ENCODE data around the gene ATG5.

The ATG5 gene

DNA sequence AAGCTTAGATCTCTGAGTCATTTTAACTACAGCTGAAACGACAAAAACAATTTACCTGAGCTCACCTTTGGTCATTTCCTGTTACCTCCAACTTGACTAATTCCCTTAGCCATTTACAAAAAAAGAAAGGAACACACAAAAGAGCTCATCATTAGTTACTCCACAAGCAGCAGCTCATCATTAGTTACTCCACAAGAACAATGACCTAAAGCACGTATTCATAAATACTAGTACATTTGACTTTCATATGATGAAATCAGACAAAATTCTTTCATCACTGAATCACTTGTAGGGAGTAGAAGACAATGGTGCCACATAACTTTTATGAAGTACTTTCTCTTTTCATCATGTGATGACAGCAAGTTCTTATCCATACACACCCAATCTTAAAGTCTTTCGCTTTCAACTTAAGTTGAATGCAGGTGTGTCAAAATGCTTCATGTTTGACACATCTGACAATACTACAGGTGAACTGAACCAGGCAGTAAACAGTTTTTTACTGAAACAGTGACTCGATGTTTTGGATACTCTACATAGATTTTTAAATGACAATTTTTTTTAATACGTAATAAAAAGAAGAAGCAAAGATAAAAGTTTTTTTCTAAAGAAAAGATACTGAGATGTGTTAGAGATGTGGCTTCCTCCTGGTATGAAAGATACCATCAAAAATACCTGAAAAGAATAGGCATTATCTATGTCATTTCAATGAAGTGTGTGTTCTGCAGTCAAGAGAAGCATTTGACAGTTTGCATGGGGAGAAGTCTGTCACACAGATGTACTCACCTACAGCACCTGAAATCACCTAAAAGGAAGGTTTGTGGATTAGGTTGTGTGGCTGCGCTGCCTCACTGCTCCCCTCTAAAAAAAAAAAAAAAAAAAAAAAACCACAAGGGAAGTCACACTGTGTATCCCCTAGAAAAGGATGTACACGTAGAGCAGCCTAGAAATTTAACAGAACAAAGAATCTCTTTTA lies 130.3 kb downstream of the ATG5 start:
- H3K36me3 ChIP-seq (ENCODE audit: control insufficient read depth in 2 of 2, insufficient read depth in 1 of 2, low read length in 2 of 2), result peaks cover 3% of the 10 kb centered on the region in 2 experiments; a peak in 2 of 3 replicates
- POLR2A ChIA-PET, result no interaction called here
- H3K27ac ChIP-seq (ENCODE audit: extremely low read depth, low read depth, low read length), result no peak overlapping the region
- no peaks in the 10 kb centered on the region for H3K9me3 ChIP-seq (ENCODE audit: control insufficient read depth, insufficient read depth, low read depth, low read length)
- CTCF ChIA-PET, result interaction anchor here (0.7 kb wide), 1 partner anchor 765 kb away, joined by 3 read pairs; no protein-coding TSS in a partner anchor
- H3K4me1 ChIP-seq (ENCODE audit: control insufficient read depth, insufficient read depth, low read length), result 0 out of 2 replicates have a peak, but pooled peaks cover 4% of the 10 kb centered on the region
- TF ChIP-seq, protein P1, sequence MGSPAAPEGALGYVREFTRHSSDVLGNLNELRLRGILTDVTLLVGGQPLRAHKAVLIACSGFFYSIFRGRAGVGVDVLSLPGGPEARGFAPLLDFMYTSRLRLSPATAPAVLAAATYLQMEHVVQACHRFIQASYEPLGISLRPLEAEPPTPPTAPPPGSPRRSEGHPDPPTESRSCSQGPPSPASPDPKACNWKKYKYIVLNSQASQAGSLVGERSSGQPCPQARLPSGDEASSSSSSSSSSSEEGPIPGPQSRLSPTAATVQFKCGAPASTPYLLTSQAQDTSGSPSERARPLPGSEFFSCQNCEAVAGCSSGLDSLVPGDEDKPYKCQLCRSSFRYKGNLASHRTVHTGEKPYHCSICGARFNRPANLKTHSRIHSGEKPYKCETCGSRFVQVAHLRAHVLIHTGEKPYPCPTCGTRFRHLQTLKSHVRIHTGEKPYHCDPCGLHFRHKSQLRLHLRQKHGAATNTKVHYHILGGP (tag by site-specific recombination; IDR thresholded peaks at IDR 0.05), result no peak
- TF ChIP-seq ZNF558 (tag by site-specific recombination; IDR thresholded peaks at IDR 0.05) (no peak), EGR2 (tag by site-specific recombination; IDR thresholded peaks at IDR 0.05; ENCODE audit: low read depth) (no peak), ZNF830 (tag by site-specific recombination; IDR thresholded peaks at IDR 0.05; ENCODE audit: low read depth) (no peak), ZNF792 (tag by site-specific recombination; IDR thresholded peaks at IDR 0.05) (no peak), GLIS2 (tag by site-specific recombination; IDR thresholded peaks at IDR 0.05) (no peak), ZNF2 (tag by site-specific recombination; IDR thresholded peaks at IDR 0.05) (no peak)
- TF ChIP-seq, protein P2, sequence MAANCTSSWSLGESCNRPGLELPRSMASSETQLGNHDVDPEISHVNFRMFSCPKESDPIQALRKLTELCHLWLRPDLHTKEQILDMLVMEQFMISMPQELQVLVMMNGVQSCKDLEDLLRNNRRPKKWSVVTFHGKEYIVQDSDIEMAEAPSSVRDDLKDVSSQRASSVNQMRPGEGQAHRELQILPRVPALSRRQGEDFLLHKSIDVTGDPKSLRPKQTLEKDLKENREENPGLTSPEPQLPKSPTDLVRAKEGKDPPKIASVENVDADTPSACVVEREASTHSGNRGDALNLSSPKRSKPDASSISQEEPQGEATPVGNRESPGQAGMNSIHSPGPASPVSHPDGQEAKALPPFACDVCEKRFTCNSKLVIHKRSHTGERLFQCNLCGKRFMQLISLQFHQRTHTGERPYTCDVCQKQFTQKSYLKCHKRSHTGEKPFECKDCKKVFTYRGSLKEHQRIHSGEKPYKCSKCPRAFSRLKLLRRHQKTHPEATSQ (tag by site-specific recombination; IDR thresholded peaks at IDR 0.05), result no peak
- TF ChIP-seq, protein P3, sequence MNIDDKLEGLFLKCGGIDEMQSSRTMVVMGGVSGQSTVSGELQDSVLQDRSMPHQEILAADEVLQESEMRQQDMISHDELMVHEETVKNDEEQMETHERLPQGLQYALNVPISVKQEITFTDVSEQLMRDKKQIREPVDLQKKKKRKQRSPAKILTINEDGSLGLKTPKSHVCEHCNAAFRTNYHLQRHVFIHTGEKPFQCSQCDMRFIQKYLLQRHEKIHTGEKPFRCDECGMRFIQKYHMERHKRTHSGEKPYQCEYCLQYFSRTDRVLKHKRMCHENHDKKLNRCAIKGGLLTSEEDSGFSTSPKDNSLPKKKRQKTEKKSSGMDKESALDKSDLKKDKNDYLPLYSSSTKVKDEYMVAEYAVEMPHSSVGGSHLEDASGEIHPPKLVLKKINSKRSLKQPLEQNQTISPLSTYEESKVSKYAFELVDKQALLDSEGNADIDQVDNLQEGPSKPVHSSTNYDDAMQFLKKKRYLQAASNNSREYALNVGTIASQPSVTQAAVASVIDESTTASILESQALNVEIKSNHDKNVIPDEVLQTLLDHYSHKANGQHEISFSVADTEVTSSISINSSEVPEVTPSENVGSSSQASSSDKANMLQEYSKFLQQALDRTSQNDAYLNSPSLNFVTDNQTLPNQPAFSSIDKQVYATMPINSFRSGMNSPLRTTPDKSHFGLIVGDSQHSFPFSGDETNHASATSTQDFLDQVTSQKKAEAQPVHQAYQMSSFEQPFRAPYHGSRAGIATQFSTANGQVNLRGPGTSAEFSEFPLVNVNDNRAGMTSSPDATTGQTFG (tag by site-specific recombination; IDR thresholded peaks at IDR 0.05; ENCODE audit: borderline replicate concordance), result no peak
- no peak overlapping the region for H3K4me3 ChIP-seq (ENCODE audit: low read depth, low read length)

DNA sequence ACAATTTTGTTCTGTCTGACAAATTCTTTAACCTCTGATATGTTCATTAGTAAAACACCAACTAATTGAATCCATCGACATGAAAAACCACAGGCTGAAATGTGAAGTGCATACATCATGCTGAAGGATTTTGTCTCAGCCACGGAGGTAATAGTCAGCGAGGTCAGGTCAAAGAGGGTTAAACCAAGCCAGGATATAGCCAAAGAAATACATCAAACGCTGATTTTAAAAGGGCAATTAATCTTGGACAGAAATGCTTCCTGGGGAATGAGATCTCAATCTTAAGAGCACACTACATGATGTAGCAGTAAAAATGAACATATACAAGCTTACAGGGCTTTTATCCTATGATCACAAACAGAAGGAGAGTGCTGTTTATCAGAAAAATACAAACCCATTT lies 132.7 kb downstream of the ATG5 start:
- ChIA-PET CTCF (interaction anchor here (0.7 to 1.2 kb wide), 6 partner anchors 8 to 111 kb away, joined by 3 to 4 read pairs (median 3); no protein-coding TSS in a partner anchor), POLR2A (no interaction called here)
- H3K9me3 ChIP-seq (ENCODE audit: control insufficient read depth, insufficient read depth, low read depth, low read length), result no peaks in the 10 kb centered on the region
- H3K4me1 ChIP-seq (ENCODE audit: control insufficient read depth, insufficient read depth, low read length), result 0 out of 2 replicates have a peak, but pooled peaks cover 4% of the 10 kb centered on the region
- no peak overlapping the region for H3K27ac ChIP-seq (ENCODE audit: extremely low read depth, low read depth, low read length)
- TF ChIP-seq ZNF548 (tag by site-specific recombination; IDR thresholded peaks at IDR 0.05) (no peak), ZNF16 (tag by site-specific recombination; IDR thresholded peaks at IDR 0.05; ENCODE audit: low read depth) (no peak), ZNF433 (tag by site-specific recombination; IDR thresholded peaks at IDR 0.05; ENCODE audit: low read depth) (no peak), ZNF404 (tag by site-specific recombination; IDR thresholded peaks at IDR 0.05) (no peak), TRIM28 (IDR thresholded peaks at IDR 0.05; ENCODE audit: borderline replicate concordance, low read length) (peak; percentile 48; the same call in 1 of the 2 replicates), ZNF121 (tag by site-specific recombination; IDR thresholded peaks at IDR 0.05) (no peak), FEZF1 (tag by site-specific recombination; IDR thresholded peaks at IDR 0.05) (peak; percentile 33; the same call in 1 of the 2 replicates), ZNF169 (tag by site-specific recombination; IDR thresholded peaks at IDR 0.05) (no peak), ZNF146 (tag by site-specific recombination; IDR thresholded peaks at IDR 0.05) (no peak), OSR2 (tag by site-specific recombination; IDR thresholded peaks at IDR 0.05) (peak; percentile 47), TCF7L2 (IDR thresholded peaks at IDR 0.05; ENCODE audit: borderline replicate concordance, low read depth, low read length) (peak; percentile 95), ZNF645 (tag by site-specific recombination; IDR thresholded peaks at IDR 0.05) (no peak)
- TF ChIP-seq, protein P4, sequence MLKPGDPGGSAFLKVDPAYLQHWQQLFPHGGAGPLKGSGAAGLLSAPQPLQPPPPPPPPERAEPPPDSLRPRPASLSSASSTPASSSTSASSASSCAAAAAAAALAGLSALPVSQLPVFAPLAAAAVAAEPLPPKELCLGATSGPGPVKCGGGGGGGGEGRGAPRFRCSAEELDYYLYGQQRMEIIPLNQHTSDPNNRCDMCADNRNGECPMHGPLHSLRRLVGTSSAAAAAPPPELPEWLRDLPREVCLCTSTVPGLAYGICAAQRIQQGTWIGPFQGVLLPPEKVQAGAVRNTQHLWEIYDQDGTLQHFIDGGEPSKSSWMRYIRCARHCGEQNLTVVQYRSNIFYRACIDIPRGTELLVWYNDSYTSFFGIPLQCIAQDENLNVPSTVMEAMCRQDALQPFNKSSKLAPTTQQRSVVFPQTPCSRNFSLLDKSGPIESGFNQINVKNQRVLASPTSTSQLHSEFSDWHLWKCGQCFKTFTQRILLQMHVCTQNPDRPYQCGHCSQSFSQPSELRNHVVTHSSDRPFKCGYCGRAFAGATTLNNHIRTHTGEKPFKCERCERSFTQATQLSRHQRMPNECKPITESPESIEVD (tag by site-specific recombination; IDR thresholded peaks at IDR 0.05), result peak; percentile 84
- TF ChIP-seq, protein P5, sequence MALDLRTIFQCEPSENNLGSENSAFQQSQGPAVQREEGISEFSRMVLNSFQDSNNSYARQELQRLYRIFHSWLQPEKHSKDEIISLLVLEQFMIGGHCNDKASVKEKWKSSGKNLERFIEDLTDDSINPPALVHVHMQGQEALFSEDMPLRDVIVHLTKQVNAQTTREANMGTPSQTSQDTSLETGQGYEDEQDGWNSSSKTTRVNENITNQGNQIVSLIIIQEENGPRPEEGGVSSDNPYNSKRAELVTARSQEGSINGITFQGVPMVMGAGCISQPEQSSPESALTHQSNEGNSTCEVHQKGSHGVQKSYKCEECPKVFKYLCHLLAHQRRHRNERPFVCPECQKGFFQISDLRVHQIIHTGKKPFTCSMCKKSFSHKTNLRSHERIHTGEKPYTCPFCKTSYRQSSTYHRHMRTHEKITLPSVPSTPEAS (tag by site-specific recombination; IDR thresholded peaks at IDR 0.05), result no peak
- no peaks in the 10 kb centered on the region for H3K36me3 ChIP-seq (ENCODE audit: control insufficient read depth in 2 of 2, insufficient read depth in 1 of 2, low read length in 2 of 2)
- H3K4me3 ChIP-seq (ENCODE audit: low read depth, low read length), result no peak overlapping the region

Measured in HEK293 (cell line).